Loucy (cell line): ENCODE measurements around the gene PET100.

Source experiments
- H2AFZ ChIP-seq: fragments of 200-600 bp; sonication (generic); 2 replicates; pipeline ENCODE4 v1.6.0; 2016; ENCODE audit warnings: antibody characterized with exemption, mild to moderate bottlenecking, low read length, moderate library complexity
- H3F3A ChIP-seq: fragments of 200-600 bp; 2 replicates; pipeline ENCODE4 v1.6.0; 2016; ENCODE audit warnings: antibody characterized with exemption, low read depth, mild to moderate bottlenecking
- H3K27me3 ChIP-seq: fragments of 200-600 bp; sonication (generic); 2 replicates; pipeline ENCODE4 v1.6.1; 2014; ENCODE audit warnings: low read length, mild to moderate bottlenecking; ENCODE audit not compliant: insufficient read depth, poor library complexity, severe bottlenecking
- H3K36me3 ChIP-seq: fragments of 200-600 bp; sonication (generic); 2 replicates; pipeline ENCODE4 v1.6.1; 2016; ENCODE audit warnings: low read length; ENCODE audit not compliant: insufficient read depth
- H3K4me1 ChIP-seq: fragments of 200-600 bp; sonication (generic); 2 replicates; pipeline ENCODE4 v1.5.1; 2014; ENCODE audit warnings: low read length, mild to moderate bottlenecking; ENCODE audit not compliant: insufficient read depth, poor library complexity, severe bottlenecking
- H3K4me2 ChIP-seq: fragments of 200-600 bp; sonication (generic); 2 replicates; pipeline ENCODE4 v1.6.0; 2014; ENCODE audit warnings: antibody characterized with exemption, low read length, low read depth, mild to moderate bottlenecking; ENCODE audit not compliant: poor library complexity, severe bottlenecking
- H3K4me3 ChIP-seq: fragments of 200-600 bp; sonication (generic); 2 replicates; pipeline ENCODE4 v1.5.1; 2014; ENCODE audit warnings: low read length, mild to moderate bottlenecking, mixed read lengths; ENCODE audit not compliant: poor library complexity, severe bottlenecking
- H3K79me2 ChIP-seq: fragments of 200-600 bp; sonication (generic); 2 replicates; pipeline ENCODE4 v1.6.1; 2014; ENCODE audit warnings: low read length; ENCODE audit not compliant: insufficient read depth
- H3K9ac ChIP-seq: fragments of 200-600 bp; sonication (generic); 2 replicates; pipeline ENCODE4 v1.6.0; 2014; ENCODE audit warnings: mild to moderate bottlenecking, low read depth, low read length, moderate library complexity; ENCODE audit not compliant: poor library complexity, severe bottlenecking
- H3K9me2 ChIP-seq: fragments of 200-600 bp; sonication (generic); replicated peaks from 2 replicates; pipeline ENCODE4 v1.6.1; 2016; ENCODE audit warnings: low read depth, low read length, mixed read lengths
- H3K9me3 ChIP-seq: fragments of 200-600 bp; sonication (generic); 2 replicates; pipeline ENCODE4 v1.6.1; 2014; ENCODE audit warnings: mild to moderate bottlenecking, antibody characterized with exemption, low read length, low read depth; ENCODE audit not compliant: insufficient read depth
- H4K20me1 ChIP-seq: fragments of 200-600 bp; sonication (generic); 2 replicates; pipeline ENCODE4 v1.6.0; 2014; ENCODE audit warnings: antibody characterized with exemption, low read length, mild to moderate bottlenecking; ENCODE audit not compliant: insufficient read depth, poor library complexity, severe bottlenecking
- EZH2phosphoT487 ChIP-seq: fragments of 200-600 bp; IDR thresholded peaks from 2 replicates; pipeline ENCODE4 v1.6.1; 2018; ENCODE audit warnings: antibody characterized with exemption, mild to moderate bottlenecking, moderate library complexity, borderline replicate concordance
- TF ChIP-seq, protein P1 (sequence below): fragments of 200-600 bp; sonication (generic); conservative IDR thresholded peaks from 2 replicates; pipeline ENCODE4 v1.5.1; 2014; ENCODE audit warnings: mild to moderate bottlenecking, antibody characterized with exemption, low read length

PET100 gene

DNA sequence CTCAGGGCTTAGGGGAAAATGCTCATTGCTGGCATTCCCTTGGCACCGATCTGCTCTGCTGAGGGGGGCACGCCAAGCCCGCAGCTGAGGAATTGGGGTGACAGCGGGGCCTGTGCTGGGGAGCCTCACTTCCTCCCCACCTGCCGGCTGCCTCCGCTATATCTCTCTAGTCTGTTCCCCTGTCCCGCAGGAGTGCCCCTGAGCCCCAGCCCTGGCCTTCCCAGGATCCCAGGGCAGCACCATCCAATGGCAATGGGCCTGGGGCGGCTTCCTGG, 16.8 kb downstream of the PET100 start:
- Histone ChIP-seq H3K79me2 (no peaks in the 10 kb centered on the region), H3F3A (no peaks in the 10 kb centered on the region), H3K9me3 (no peaks in the 10 kb centered on the region), H3K36me3 (no peaks in the 10 kb centered on the region), H2AFZ (no peak overlapping the region), H4K20me1 (no peaks in the 10 kb centered on the region), H3K4me1 (no peaks in the 10 kb centered on the region), H3K27me3 (no peaks in the 10 kb centered on the region), H3K4me2 (no peak overlapping the region), H3K4me3 (no peak overlapping the region), H3K9me2 (no peaks in the 10 kb centered on the region), H3K9ac (no peak overlapping the region)
- TF ChIP-seq, protein P1, sequence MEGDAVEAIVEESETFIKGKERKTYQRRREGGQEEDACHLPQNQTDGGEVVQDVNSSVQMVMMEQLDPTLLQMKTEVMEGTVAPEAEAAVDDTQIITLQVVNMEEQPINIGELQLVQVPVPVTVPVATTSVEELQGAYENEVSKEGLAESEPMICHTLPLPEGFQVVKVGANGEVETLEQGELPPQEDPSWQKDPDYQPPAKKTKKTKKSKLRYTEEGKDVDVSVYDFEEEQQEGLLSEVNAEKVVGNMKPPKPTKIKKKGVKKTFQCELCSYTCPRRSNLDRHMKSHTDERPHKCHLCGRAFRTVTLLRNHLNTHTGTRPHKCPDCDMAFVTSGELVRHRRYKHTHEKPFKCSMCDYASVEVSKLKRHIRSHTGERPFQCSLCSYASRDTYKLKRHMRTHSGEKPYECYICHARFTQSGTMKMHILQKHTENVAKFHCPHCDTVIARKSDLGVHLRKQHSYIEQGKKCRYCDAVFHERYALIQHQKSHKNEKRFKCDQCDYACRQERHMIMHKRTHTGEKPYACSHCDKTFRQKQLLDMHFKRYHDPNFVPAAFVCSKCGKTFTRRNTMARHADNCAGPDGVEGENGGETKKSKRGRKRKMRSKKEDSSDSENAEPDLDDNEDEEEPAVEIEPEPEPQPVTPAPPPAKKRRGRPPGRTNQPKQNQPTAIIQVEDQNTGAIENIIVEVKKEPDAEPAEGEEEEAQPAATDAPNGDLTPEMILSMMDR = no peak
- no peak for TF ChIP-seq EZH2phosphoT487

DNA sequence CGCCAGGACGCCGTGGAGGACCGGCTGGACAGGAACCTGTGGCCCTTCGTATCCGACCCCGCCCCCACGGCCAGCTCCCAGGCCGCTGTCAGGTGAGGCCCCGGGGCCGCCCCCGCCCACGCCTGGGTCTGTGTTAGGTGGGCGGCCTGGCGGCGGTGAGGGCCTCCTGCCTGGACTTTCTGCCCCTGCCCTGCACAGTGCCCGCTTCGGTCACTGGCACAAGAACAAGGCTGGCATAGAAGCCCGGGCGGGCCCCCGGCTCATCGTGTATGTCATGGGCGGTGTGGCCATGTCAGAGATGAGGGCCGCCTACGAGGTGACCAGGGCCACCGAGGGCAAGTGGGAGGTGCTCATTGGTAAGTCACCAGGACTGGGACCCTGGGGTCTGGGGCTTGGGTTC, 17.6 kb downstream of the PET100 start:
- TF ChIP-seq EZH2phosphoT487 = no peak
- TF ChIP-seq, protein P1 = no peak
- Histone ChIP-seq H2AFZ (no peak overlapping the region), H4K20me1 (no peaks in the 10 kb centered on the region), H3K9ac (no peak overlapping the region), H3K4me1 (peaks cover under 1% of the 10 kb centered on the region), H3K9me3 (no peaks in the 10 kb centered on the region), H3K79me2 (no peaks in the 10 kb centered on the region), H3F3A (no peaks in the 10 kb centered on the region), H3K4me3 (no peak overlapping the region), H3K36me3 (no peaks in the 10 kb centered on the region), H3K27me3 (no peaks in the 10 kb centered on the region), H3K4me2 (no peak overlapping the region), H3K9me2 (no peaks in the 10 kb centered on the region)

DNA sequence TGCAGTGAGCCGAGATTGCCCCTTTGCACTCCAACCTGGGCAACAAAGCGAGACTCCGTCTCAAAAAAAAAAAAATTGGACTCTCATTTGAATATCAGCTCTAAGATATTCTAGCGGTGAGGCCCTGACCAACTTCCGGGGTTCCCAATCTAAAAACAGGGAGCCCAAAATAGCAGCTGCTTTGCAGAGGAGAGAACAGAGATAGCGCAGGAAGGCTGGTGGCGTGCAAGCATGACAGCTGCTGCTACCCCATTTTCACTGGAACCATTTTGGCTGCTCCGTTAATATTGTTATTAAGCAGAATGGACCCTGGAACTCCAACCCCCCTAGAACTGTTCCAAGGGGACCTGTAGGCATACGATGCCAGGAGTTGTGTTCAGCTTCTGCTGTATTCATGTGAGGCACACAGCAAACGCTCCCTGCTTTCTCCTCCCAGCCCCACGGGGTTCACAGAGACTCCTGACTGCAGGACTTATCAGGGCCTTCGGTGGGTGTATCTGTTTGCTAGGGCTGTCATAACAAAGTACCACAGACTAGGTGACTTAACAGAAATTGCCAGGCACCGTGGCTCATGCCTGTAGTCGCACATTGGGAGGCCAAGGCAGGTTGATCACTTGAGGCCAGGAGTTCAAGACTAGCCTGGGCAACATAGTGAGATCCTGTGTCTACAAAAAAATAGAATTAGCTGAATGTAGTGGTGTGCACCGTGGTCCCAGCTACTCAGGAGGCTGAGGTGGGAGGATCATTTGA, 18.8 kb downstream of the PET100 start:
- Histone ChIP-seq H3K36me3 (no peaks in the 10 kb centered on the region), H3F3A (no peaks in the 10 kb centered on the region), H3K27me3 (no peaks in the 10 kb centered on the region), H3K9me3 (no peaks in the 10 kb centered on the region), H3K9ac (no peak overlapping the region), H2AFZ (no peak overlapping the region), H3K9me2 (no peaks in the 10 kb centered on the region), H3K4me3 (no peak overlapping the region), H3K4me1 (peaks cover 4% of the 10 kb centered on the region), H3K4me2 (no peak overlapping the region), H3K79me2 (no peaks in the 10 kb centered on the region), H4K20me1 (no peaks in the 10 kb centered on the region)
- TF ChIP-seq EZH2phosphoT487 = no peak
- TF ChIP-seq, protein P1 = no peak
